Natural killer cell (primary cell): ENCODE results near the gene MAEA. TPM values are rescaled to one million over a fixed set of nuclear protein-coding genes. Genes with fewer than 3 reads are reported as not detected.
A peak's percentile ranks its signal among the peaks of the same experiment; 100 is the strongest.

Experiments
- ATAC-seq, 3 donors: fragments of 150-1000 bp in 2 of 3; fragments of 200-7000 bp in 1 of 3; cut with Tn5 transposase; 1 replicate in 1 of 3; 2 replicates in 2 of 3; pipeline ENCODE4 v1.10.0; 2021; ENCODE audit warnings: mild to moderate bottlenecking in 2 of 3, moderate library complexity in 2 of 3
- DNase-seq, 2 donors: peaks; one replicate each; pipeline versions ENCODE4 v3.0.0 to v3.0.0-alpha.2; 2013 to 2021; ENCODE audit warnings: mixed read lengths in 1 of 2
- H3K27ac ChIP-seq: one replicate; pipeline ENCODE4 v1.5.1; 2013; ENCODE audit warnings: mild to moderate bottlenecking, low read length
- H3K27me3 ChIP-seq: one replicate; pipeline ENCODE4 v1.6.1; 2013; ENCODE audit warnings: low read length; ENCODE audit not compliant: control insufficient read depth, insufficient read depth
- H3K36me3 ChIP-seq: one replicate; pipeline ENCODE4 v1.6.1; 2013; ENCODE audit warnings: low read length; ENCODE audit not compliant: control insufficient read depth, insufficient read depth
- H3K4me1 ChIP-seq: one replicate; pipeline ENCODE4 v1.6.1; 2013; ENCODE audit warnings: low read length; ENCODE audit not compliant: control insufficient read depth, insufficient read depth
- H3K4me3 ChIP-seq: one replicate; pipeline ENCODE4 v1.5.1; 2013; ENCODE audit warnings: low read length
- H3K9me3 ChIP-seq: one replicate; pipeline ENCODE4 v1.6.1; 2013; ENCODE audit warnings: low read length; ENCODE audit not compliant: control insufficient read depth, insufficient read depth
- H3K27ac Mint-ChIP-seq, 2 donors: one replicate each; pipeline ENCODE4 v1.8.0; 2022; ENCODE audit warnings: mild to moderate bottlenecking in 2 of 2, mixed read lengths in 2 of 2, moderate library complexity in 1 of 2
- H3K27me3 Mint-ChIP-seq, 2 donors: one replicate each; pipeline ENCODE4 v1.8.0; 2022; ENCODE audit warnings: low read depth in 2 of 2, mixed read lengths in 2 of 2
- H3K36me3 Mint-ChIP-seq: one replicate; pipeline ENCODE4 v1.8.0; 2022; ENCODE audit warnings: mixed read lengths
- H3K4me1 Mint-ChIP-seq, 2 donors: one replicate each; pipeline ENCODE4 v1.8.0; 2022; ENCODE audit warnings: mixed read lengths in 2 of 2
- H3K4me3 Mint-ChIP-seq: one replicate; pipeline ENCODE4 v1.8.0; 2022; ENCODE audit warnings: mild to moderate bottlenecking, moderate library complexity, mixed read lengths
- H3K9me3 Mint-ChIP-seq, 2 donors: one replicate each; pipeline ENCODE4 v1.8.0; 2022; ENCODE audit warnings: mixed read lengths in 2 of 2
- CTCF ChIP-seq: fragments of 200-600 bp; IDR thresholded peaks from one replicate; pipeline ENCODE4 v1.8.0; 2022; ENCODE audit warnings: antibody characterized with exemption
- WGBS: methylation state at CpG from one replicate; pipeline ENCODE4 v1.1.7; 2013; ENCODE audit warnings: missing lambda C conversion rate; ENCODE audit not compliant: insufficient coverage; 5-methylcytosine and 5-hydroxymethylcytosine counted together
- intact Hi-C: fragments of 100-400 bp; cut with micrococcal nuclease; formaldehyde crosslinking; loops from one replicate; pipeline ENCODE4 v1.14.2; 2022
- total RNA-seq, 4 donors: library from RNA; stranded (reverse); fragments of 120-200 nt in 1 of 4; gene quantifications; one replicate each; pipeline versions ENCODE4 v1.2.3 to v1.2.4, GENCODE V29; 2013 to 2022

The MAEA gene
- total RNA-seq, 3 donors from 2014 or later (not counting 1 experiment from before 2014, with no cell fraction given), result 63.5 to 89.2 (median 64.0) TPM

GRCh38 chr4:1295405-1296055, 5.8 kb downstream of the MAEA start:
- 80% methylated on average over 16 of the region's 24 CpGs for WGBS
- no peaks in the 10 kb centered on the region for H3K27me3 Mint-ChIP-seq
- H3K4me3 Mint-ChIP-seq, result no peak overlapping the region
- Histone ChIP-seq H3K9me3 (no peaks in the 10 kb centered on the region), H3K4me1 (peaks cover 39% of the 10 kb centered on the region), H3K27me3 (no peaks in the 10 kb centered on the region), H3K36me3 (peaks cover 27% of the 10 kb centered on the region), H3K4me3 (no peak overlapping the region), H3K27ac (no peak overlapping the region)
- DNase-seq (no peak), ATAC-seq (no peak)
- peaks cover 51 to 81% of the 10 kb centered on the region in 2 donors for H3K4me1 Mint-ChIP-seq
- H3K36me3 Mint-ChIP-seq, result no peaks in the 10 kb centered on the region
- intact Hi-C loops, result no loop called here
- no peaks in the 10 kb centered on the region for H3K9me3 Mint-ChIP-seq
- TF ChIP-seq CTCF, result no peak
- H3K27ac Mint-ChIP-seq, result peak overlapping the region in 1 of 2 donors; percentile 38

GRCh38 chr4:1296324-1297022, 6.8 kb downstream of the MAEA start:
- peak overlapping the region; percentile 26 to 48 for H3K27ac Mint-ChIP-seq
- peaks cover 46 to 78% of the 10 kb centered on the region in 2 donors for H3K4me1 Mint-ChIP-seq

GRCh38 chr4:1297023-1297395, 7.3 kb downstream of the MAEA start:
- WGBS, result 87% methylated on average over 22 of the region's 22 CpGs

More at GRCh38 chr4:1296324-1297022, 6.8 kb downstream of the MAEA start:
- WGBS, result 89% methylated on average over 18 of the region's 18 CpGs
- Mint-ChIP-seq H3K9me3 (no peaks in the 10 kb centered on the region), H3K27me3 (no peaks in the 10 kb centered on the region), H3K36me3 (no peaks in the 10 kb centered on the region), H3K4me3 (no peak overlapping the region)
- no peaks in the 10 kb centered on the region for H3K27me3 ChIP-seq
- no peak for TF ChIP-seq CTCF
- DNase-seq (no peak), ATAC-seq (no peak)
- peaks cover 33% of the 10 kb centered on the region for H3K4me1 ChIP-seq
- peaks cover 32% of the 10 kb centered on the region for H3K36me3 ChIP-seq
- H3K4me3 ChIP-seq, result no peak overlapping the region
- H3K9me3 ChIP-seq, result no peaks in the 10 kb centered on the region
- intact Hi-C loops, result no loop called here
- H3K27ac ChIP-seq, result no peak overlapping the region

More at GRCh38 chr4:1297023-1297395, 7.3 kb downstream of the MAEA start:
- peaks cover 31% of the 10 kb centered on the region for H3K4me1 ChIP-seq
- DNase-seq, result no peak
- no peak for TF ChIP-seq CTCF
- no peak for ATAC-seq
- H3K27me3 Mint-ChIP-seq, result no peaks in the 10 kb centered on the region
- H3K9me3 Mint-ChIP-seq, result no peaks in the 10 kb centered on the region
- peaks cover 41 to 78% of the 10 kb centered on the region in 2 donors for H3K4me1 Mint-ChIP-seq
- H3K4me3 ChIP-seq, result no peak overlapping the region
- intact Hi-C loops, result no loop called here
- H3K36me3 ChIP-seq, result peaks cover 32% of the 10 kb centered on the region
- no peak overlapping the region for H3K27ac ChIP-seq
- no peaks in the 10 kb centered on the region for H3K27me3 ChIP-seq
- H3K27ac Mint-ChIP-seq, result peak overlapping the region; percentile 26 to 48
- no peaks in the 10 kb centered on the region for H3K9me3 ChIP-seq
- H3K36me3 Mint-ChIP-seq, result no peaks in the 10 kb centered on the region
- no peak overlapping the region for H3K4me3 Mint-ChIP-seq
